ENCODE results near the gene BTNL2. TPM values are rescaled to one million over a fixed set of nuclear protein-coding genes. Genes with fewer than 3 reads are reported as not detected.

Gene BTNL2
- total and polyA plus RNA-seq, 2 donors from 2014 or later = not detected

- FAIRE-seq = no peak
- Histone ChIP-seq H3K36me3 (ENCODE audit: control insufficient read depth in 2 of 3, insufficient read depth in 3 of 3, low read length in 3 of 3) (peaks cover 0 to 7% (median 0%) of the 10 kb centered on the region in 3 donors), H3K4me3 (ENCODE audit: low read length in 3 of 3) (no peak overlapping the region), H3K4me1 (ENCODE audit: control insufficient read depth in 2 of 3, insufficient read depth in 2 of 3, low read depth in 1 of 3, low read length in 3 of 3) (no peaks in the 10 kb centered on the region), H3K27me3 (ENCODE audit: control insufficient read depth, insufficient read depth, low read length) (no peaks in the 10 kb centered on the region), H3K9me3 (ENCODE audit: control insufficient read depth in 2 of 3, insufficient read depth in 1 of 3, low read length in 3 of 3) (no peaks in the 10 kb centered on the region), H3K9ac (ENCODE audit: low read length in 3 of 3) (no peak overlapping the region), H3K27ac (ENCODE audit: low read depth in 2 of 2, low read length in 2 of 2) (no peak overlapping the region)
- no peak for DNase-seq
- TF ChIP-seq CTCF (IDR thresholded peaks at IDR 0.05; ENCODE audit: borderline replicate concordance, extremely low read depth, insufficient read depth) = no peak
- intact Hi-C loops (cut with DNase I) = no loop called here
Measured at GRCh38 chr6:32445321-32445854, 38.4 kb upstream of the BTNL2 start.

DNA sequence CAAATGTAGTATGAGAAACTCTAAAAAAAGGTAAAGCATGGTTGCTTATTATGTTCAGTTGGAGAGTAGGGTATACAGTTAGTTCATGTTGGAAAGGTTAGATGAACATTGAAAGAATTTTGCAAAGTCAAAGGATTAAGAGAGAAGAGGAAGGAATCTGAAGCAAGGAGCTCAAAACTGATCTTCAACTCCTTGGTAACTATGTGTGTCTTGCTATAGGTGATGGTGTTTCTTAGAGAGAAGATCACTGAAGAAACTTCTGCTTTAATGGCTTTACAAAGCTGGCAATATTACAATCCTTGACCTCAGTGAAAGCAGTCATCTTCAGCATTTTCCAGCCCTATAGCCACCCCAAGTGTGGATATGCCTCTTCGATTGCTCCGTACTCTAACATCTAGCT is 37.5 kb upstream of the BTNL2 start:
- intact Hi-C loops (cut with DNase I) = no loop called here
- no peak for TF ChIP-seq CTCF (IDR thresholded peaks at IDR 0.05; ENCODE audit: borderline replicate concordance, extremely low read depth, insufficient read depth)
- H3K9me3 ChIP-seq (ENCODE audit: control insufficient read depth in 2 of 3, insufficient read depth in 1 of 3, low read length in 3 of 3) = no peaks in the 10 kb centered on the region
- H3K4me1 ChIP-seq (ENCODE audit: control insufficient read depth in 2 of 3, insufficient read depth in 2 of 3, low read depth in 1 of 3, low read length in 3 of 3) = no peaks in the 10 kb centered on the region
- peaks cover 0 to 7% (median 0%) of the 10 kb centered on the region in 3 donors for H3K36me3 ChIP-seq (ENCODE audit: control insufficient read depth in 2 of 3, insufficient read depth in 3 of 3, low read length in 3 of 3)
- FAIRE-seq = no peak
- no peaks in the 10 kb centered on the region for H3K27me3 ChIP-seq (ENCODE audit: control insufficient read depth, insufficient read depth, low read length)
- DNase-seq = no peak
- H3K4me3 ChIP-seq (ENCODE audit: low read length in 3 of 3) = no peak overlapping the region
- no peak overlapping the region for H3K9ac ChIP-seq (ENCODE audit: low read length in 3 of 3)
- H3K27ac ChIP-seq (ENCODE audit: low read depth in 2 of 2, low read length in 2 of 2) = no peak overlapping the region

GRCh38 chr6:32442977-32443552 is 36.1 kb upstream of the BTNL2 start:
- Histone ChIP-seq H3K27ac (ENCODE audit: low read depth in 2 of 2, low read length in 2 of 2) (no peak overlapping the region), H3K9ac (ENCODE audit: low read length in 3 of 3) (no peak overlapping the region), H3K4me3 (ENCODE audit: low read length in 3 of 3) (no peak overlapping the region), H3K4me1 (ENCODE audit: control insufficient read depth in 2 of 3, insufficient read depth in 2 of 3, low read depth in 1 of 3, low read length in 3 of 3) (no peaks in the 10 kb centered on the region), H3K36me3 (ENCODE audit: control insufficient read depth in 2 of 3, insufficient read depth in 3 of 3, low read length in 3 of 3) (peaks cover 0 to 7% (median 0%) of the 10 kb centered on the region in 3 donors), H3K27me3 (ENCODE audit: control insufficient read depth, insufficient read depth, low read length) (no peaks in the 10 kb centered on the region), H3K9me3 (ENCODE audit: control insufficient read depth in 2 of 3, insufficient read depth in 1 of 3, low read length in 3 of 3) (no peaks in the 10 kb centered on the region)
- TF ChIP-seq CTCF (IDR thresholded peaks at IDR 0.05; ENCODE audit: borderline replicate concordance, extremely low read depth, insufficient read depth) = no peak
- no peak for DNase-seq
- no peak for FAIRE-seq
- intact Hi-C loops (cut with DNase I) = no loop called here
